Left kidney (tissue), 8 donors: ENCODE data around the gene PKIG. TPM values are rescaled to one million over a fixed set of nuclear protein-coding genes. Genes with fewer than 3 reads are reported as not detected.
"Not testable (repeated sequence)": the region's sequence is repeated elsewhere in the genome, so short reads cannot be mapped to it uniquely, and the experiment has no call there.

ENCODE experiments used
- DNase-seq: peaks from one replicate; pipeline ENCODE4 v3.0.0-alpha.2; 2013
- long read RNA-seq, 8 donors: transcript quantifications; one replicate each; lab custom pipeline, GENCODE V29; 2026
- polyA plus RNA-seq: library from polyadenylated mRNA; unstranded; fragments of 120-200 nt; gene quantifications from one replicate; pipeline ENCODE4 v1.2.1, GENCODE V29; 2013; ENCODE audit not compliant: insufficient read length

The PKIG gene
- 54.1 TPM for polyA plus RNA-seq
- long read RNA-seq, donor 1, transcript PKIG-207 (4 exons, 1,191 nt), result major isoform, 29 of 51 reads
- long read RNA-seq, donor 1, partial matches to known transcripts, result 13 of 51 reads
- long read RNA-seq, donor 1, other reads (novel, unspliced or antisense), result 0 of 51 reads
- long read RNA-seq, donor 2, transcript PKIG-202 (4 exons, 1,180 nt), result minor isoform, 6 of 42 reads
- long read RNA-seq, donor 2, transcript PKIG-207 (4 exons, 1,191 nt), result major isoform, 25 of 42 reads
- long read RNA-seq, donor 2, partial matches to known transcripts, result 6 of 42 reads
- long read RNA-seq, donor 2, other reads (novel, unspliced or antisense), result 0 of 42 reads
- long read RNA-seq, donor 3, transcript PKIG-207 (4 exons, 1,191 nt), result major isoform, 24 of 29 reads
- long read RNA-seq, donor 3, partial matches to known transcripts, result 0 of 29 reads
- long read RNA-seq, donor 3, other reads (novel, unspliced or antisense), result 0 of 29 reads
- long read RNA-seq, donor 4, partial matches to known transcripts, result 9 of 11 reads
- long read RNA-seq, donor 4, other reads (novel, unspliced or antisense), result 0 of 11 reads
- long read RNA-seq, donor 5, transcript PKIG-202 (4 exons, 1,180 nt), result minor isoform, 15 of 108 reads
- long read RNA-seq, donor 5, transcript PKIG-207 (4 exons, 1,191 nt), result major isoform, 74 of 108 reads
- long read RNA-seq, donor 5, partial matches to known transcripts, result 16 of 108 reads
- long read RNA-seq, donor 5, other reads (novel, unspliced or antisense), result 0 of 108 reads
- long read RNA-seq, donor 6, transcript PKIG-202 (4 exons, 1,180 nt), result minor isoform, 5 of 50 reads
- long read RNA-seq, donor 6, transcript PKIG-207 (4 exons, 1,191 nt), result major isoform, 24 of 50 reads
- long read RNA-seq, donor 6, partial matches to known transcripts, result 16 of 50 reads
- long read RNA-seq, donor 6, other reads (novel, unspliced or antisense), result 0 of 50 reads
- long read RNA-seq, donor 7, transcript PKIG-207 (4 exons, 1,191 nt), result major isoform, 45 of 87 reads
- long read RNA-seq, donor 7, transcript PKIG-202 (4 exons, 1,180 nt), result minor isoform, 13 of 87 reads
- long read RNA-seq, donor 7, partial matches to known transcripts, result 21 of 87 reads
- long read RNA-seq, donor 7, other reads (novel, unspliced or antisense), result 0 of 87 reads
- long read RNA-seq, donor 8, transcript PKIG-202 (4 exons, 1,180 nt), result minor isoform, 7 of 24 reads
- long read RNA-seq, donor 8, transcript PKIG-207 (4 exons, 1,191 nt), result major isoform, 14 of 24 reads
- long read RNA-seq, donor 8, partial matches to known transcripts, result 0 of 24 reads
- long read RNA-seq, donor 8, other reads (novel, unspliced or antisense), result 0 of 24 reads

DNA sequence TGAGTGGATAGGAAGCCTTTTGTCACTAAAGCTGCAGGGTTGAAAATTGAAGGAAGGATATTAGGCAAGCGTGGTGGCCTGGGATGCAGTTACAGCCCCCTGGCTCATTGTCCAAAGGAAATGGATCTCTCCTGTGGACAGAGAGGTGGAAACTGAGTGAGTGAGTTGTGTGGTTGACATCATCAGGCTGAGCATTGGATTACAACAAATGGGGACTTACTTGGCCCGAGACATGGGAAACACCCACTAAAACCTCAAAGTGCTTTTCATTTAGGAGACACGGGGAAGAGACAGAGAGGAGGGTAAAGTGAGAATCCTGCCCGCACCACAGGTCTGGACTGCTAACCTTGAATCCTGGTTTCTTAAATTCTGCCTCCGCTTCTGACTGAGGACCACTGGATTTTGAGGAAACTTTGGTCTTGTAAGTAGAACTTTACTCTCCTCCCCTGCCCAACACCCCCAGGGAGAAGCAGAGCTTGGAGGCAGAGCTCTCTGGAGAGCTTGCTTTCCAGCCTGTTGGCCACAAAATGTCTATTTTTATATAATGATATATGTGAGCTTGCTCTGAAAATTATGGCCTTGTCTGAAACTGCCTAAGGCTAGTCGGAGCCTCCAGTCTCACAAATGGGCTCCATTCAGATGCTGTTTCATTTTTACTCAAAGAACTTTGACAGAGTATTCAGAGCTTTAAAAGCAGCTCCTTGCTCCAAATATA lies at the start of gene PKIG:
Gene PKIG, plus strand, starts transcription at position 269 of the 715 bp plus-strand sequence. CDS start 31,978 bp downstream, outside the sequence.
- DNase-seq, result peak; percentile 59

- no peak for DNase-seq
These were observed 49.4 kb upstream of the PKIG start for GRCh38 chr20:44532981-44533331.

- DNase-seq, result no peak
These were observed 48.5 kb upstream of the PKIG start for GRCh38 chr20:44533928-44534327.

- no peak for DNase-seq
These were observed 46.2 kb upstream of the PKIG start for GRCh38 chr20:44536175-44536574.

DNA sequence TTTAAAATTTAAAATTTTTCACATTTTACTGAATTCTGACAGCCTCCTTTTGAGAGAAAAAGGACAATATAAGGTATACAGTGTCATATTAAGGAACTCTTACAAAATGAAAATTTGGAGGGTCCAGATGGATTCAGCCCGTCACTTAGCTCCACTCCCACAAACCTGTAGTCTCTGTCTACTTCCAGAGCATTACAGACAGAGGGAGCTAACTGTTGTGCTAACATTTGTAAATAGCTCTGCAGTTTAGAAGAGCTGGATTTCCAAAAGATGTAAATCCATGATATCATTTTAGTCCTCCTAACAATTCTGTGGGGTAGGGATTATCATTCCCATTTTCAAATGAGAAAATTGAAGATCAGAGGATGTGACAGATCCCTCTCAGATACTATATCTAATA lies 44.4 kb upstream of the PKIG start:
- DNase-seq, result no peak

- no peak for DNase-seq
These were observed 41.5 kb upstream of the PKIG start for GRCh38 chr20:44540834-44541233.

- DNase-seq, result no peak
These were observed 40.4 kb upstream of the PKIG start for GRCh38 chr20:44541992-44542391.

DNA sequence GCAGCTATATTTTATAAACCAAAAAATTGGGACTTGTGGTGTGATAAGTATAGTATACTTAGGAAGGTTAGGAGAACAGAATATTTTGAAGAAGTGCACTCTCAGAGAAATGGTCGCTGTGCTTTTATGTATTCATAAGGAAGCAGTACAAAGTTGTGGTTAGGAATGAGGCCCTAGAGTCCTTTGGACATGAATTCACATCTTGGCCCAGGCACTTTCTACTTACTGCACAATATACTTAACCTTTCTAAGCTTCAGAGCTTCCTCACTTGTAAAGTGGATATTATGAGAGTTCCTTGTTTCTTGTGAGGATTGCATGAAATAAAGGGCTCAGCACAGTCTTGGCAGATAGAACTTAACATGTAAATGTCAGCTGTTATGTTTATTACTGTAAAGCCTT lies 39.5 kb upstream of the PKIG start:
- DNase-seq, result no peak

DNA sequence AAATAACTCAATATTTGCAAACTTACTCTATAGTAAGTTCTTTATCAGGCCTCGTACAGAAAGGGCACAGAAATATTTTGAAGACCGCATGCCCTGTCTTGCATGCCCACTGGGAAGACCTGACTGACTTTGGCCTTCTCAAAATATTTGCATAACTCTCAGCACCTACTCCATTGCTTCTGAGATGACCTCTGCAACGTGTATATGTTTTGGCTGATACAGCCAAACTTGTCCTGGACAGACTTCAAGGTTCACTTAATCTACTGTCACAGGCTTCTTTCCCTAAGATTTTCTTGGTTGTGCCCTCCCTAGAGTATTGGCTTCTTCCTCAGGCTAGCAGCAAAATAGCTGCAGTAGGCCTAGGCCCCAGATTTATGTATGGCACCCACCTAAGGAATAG lies 39.0 kb upstream of the PKIG start:
- no peak for DNase-seq

GRCh38 chr20:44544263-44544662 lies 38.1 kb upstream of the PKIG start:
- no peak for DNase-seq

DNA sequence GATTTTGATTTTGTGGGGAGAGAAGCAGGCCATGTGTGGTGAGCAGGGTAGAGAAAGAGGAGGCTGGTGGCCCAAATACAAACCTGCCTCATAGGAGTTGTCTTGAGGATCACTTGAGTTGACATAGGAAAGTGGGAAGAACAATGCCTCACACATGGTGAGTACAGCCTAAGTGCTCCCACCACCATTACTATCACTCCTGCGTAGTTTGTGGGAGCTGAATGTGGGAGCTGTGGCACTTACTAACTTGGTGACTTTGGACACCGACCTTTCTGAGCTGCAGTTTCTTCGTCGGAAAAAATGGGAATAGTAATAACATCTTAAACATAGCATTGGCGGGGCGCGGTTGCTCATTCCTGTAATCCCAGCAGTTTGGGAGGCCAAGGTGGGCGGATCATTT lies 35.0 kb upstream of the PKIG start:
- DNase-seq, result no peak

GRCh38 chr20:44549123-44549522 lies 33.3 kb upstream of the PKIG start:
- DNase-seq, result no peak

- no peak for DNase-seq
These were observed 30.3 kb upstream of the PKIG start for GRCh38 chr20:44552050-44552449.

GRCh38 chr20:44552568-44552949 lies 29.8 kb upstream of the PKIG start:
- DNase-seq, result no peak

- DNase-seq, result no peak
These were observed 29.1 kb upstream of the PKIG start for GRCh38 chr20:44552950-44553908.

DNA sequence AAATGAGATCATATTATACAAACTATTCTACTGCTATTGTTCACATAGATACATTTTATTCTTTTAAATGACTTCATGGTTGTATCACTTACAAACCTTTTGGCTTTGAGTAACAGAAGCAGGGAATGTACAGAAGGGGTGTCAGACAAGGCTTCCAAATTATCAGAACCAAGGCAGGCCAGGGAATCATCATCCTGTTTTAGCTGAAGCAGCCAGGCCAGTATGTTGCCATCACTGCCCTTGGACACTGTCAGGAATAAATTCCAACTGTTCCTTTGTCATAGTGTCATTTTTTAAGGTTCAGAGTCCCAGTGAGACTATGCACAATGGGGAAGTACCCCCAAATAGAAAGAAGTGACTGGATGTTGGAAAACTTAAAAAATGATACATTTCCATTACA lies 23.1 kb upstream of the PKIG start:
- no peak for DNase-seq

DNA sequence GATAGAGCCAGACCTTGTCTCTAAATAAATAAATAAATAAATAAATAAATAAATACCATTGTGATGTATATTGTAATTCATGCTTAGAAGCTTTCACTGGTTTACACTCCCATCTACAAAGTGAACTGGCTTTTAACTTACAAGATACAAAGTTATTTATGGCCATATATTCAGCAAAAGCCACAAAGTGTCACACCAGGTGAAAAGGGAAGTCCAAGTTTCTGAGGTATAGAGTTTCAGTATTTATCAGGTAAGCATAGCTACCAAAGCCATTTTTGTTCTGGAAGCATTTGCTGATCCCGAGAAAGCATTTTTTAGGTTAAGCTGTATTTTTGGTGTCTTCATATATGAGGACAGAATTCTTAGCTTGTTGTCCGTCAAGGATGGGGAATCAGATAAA lies 22.1 kb upstream of the PKIG start:
- DNase-seq, result no peak

GRCh38 chr20:44560818-44561217 lies 21.6 kb upstream of the PKIG start:
- DNase-seq, result not testable (repeated sequence)

- DNase-seq, result no peak
These were observed 20.5 kb upstream of the PKIG start for GRCh38 chr20:44561876-44562275.

DNA sequence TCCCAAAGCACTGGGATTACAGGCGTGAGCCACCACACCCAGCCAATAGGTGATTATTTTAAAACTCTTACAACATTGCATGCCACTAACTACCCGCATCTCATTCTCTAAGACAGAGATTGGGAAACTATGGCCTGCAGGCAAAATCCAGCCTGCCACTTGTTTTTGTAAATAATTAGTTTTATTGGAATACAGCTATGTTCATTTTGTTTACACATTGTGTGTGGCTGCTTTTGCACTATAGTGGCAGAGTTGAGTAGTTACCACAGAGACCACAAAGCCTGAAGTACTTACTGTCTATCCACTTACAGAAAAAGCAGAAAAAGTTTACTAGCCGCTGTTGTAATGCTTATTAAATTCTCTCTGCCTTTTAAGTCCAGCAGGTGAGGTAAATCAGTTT lies 16.4 kb upstream of the PKIG start:
- DNase-seq, result no peak
